Body of pancreas (tissue), 4 donors: ENCODE measurements around the gene NKD1.

Source experiments
- POLR2A ChIP-seq, 3 donors: fragments of 450-650 bp; IDR thresholded peaks; one replicate each; pipeline ENCODE4 v1.6.1; 2016; ENCODE audit warnings: antibody characterized with exemption in 3 of 3, mild to moderate bottlenecking in 2 of 3
- TF ChIP-seq, protein P1 (sequence below), 7 experiments: fragments of 450-650 bp in 4 of 7; fragments of 200-600 bp in 3 of 7; sonication (generic) in 3 of 7; IDR thresholded peaks; one replicate each; pipeline ENCODE4 v1.5.1; 2016 to 2019; ENCODE audit warnings: antibody characterized with exemption in 7 of 7

- TF ChIP-seq, protein P1, sequence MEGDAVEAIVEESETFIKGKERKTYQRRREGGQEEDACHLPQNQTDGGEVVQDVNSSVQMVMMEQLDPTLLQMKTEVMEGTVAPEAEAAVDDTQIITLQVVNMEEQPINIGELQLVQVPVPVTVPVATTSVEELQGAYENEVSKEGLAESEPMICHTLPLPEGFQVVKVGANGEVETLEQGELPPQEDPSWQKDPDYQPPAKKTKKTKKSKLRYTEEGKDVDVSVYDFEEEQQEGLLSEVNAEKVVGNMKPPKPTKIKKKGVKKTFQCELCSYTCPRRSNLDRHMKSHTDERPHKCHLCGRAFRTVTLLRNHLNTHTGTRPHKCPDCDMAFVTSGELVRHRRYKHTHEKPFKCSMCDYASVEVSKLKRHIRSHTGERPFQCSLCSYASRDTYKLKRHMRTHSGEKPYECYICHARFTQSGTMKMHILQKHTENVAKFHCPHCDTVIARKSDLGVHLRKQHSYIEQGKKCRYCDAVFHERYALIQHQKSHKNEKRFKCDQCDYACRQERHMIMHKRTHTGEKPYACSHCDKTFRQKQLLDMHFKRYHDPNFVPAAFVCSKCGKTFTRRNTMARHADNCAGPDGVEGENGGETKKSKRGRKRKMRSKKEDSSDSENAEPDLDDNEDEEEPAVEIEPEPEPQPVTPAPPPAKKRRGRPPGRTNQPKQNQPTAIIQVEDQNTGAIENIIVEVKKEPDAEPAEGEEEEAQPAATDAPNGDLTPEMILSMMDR (IDR thresholded peaks at IDR 0.05): no peak
- TF ChIP-seq POLR2A (IDR thresholded peaks at IDR 0.05): no peak
These were observed 65.8 kb downstream of the NKD1 start for GRCh38 chr16:50613964-50614474.
